H9 (cell line): ENCODE data around the gene KDR. TPM values are rescaled to one million over a fixed set of nuclear protein-coding genes. Genes with fewer than 3 reads are reported as not detected.

Experiments used
- DNase-seq: peaks from one replicate; pipeline ENCODE4 v3.0.0-alpha.2; 2017
- H2AFZ ChIP-seq: one replicate; pipeline ENCODE4 v1.6.1; 2013; ENCODE audit warnings: mild to moderate bottlenecking, low read length, control low read depth, moderate library complexity
- H2AK5ac ChIP-seq: 2 replicates; pipeline ENCODE4 v1.6.1; 2013; ENCODE audit warnings: low read length, control low read depth, mixed read lengths; ENCODE audit not compliant: insufficient read length
- H2BK120ac ChIP-seq: one replicate; pipeline ENCODE4 v1.6.1; 2013; ENCODE audit warnings: low read depth, mild to moderate bottlenecking, low read length, control low read depth, inconsistent platforms; ENCODE audit not compliant: poor library complexity, severe bottlenecking
- H2BK12ac ChIP-seq: 2 replicates; pipeline ENCODE4 v1.6.1; 2013; ENCODE audit warnings: low read length, control low read depth, mixed read lengths, low read depth; ENCODE audit not compliant: insufficient read length
- H2BK15ac ChIP-seq: 2 replicates; pipeline ENCODE4 v1.6.1; 2013; ENCODE audit warnings: low read depth, low read length, control low read depth
- H2BK20ac ChIP-seq: one replicate; pipeline ENCODE4 v1.6.1; 2013; ENCODE audit warnings: low read depth, mild to moderate bottlenecking, low read length, control low read depth, inconsistent platforms; ENCODE audit not compliant: poor library complexity, severe bottlenecking
- H2BK5ac ChIP-seq: 2 replicates; pipeline ENCODE4 v1.6.1; 2013; ENCODE audit warnings: low read length, control low read depth, mixed read lengths; ENCODE audit not compliant: insufficient read length
- H3K14ac ChIP-seq: 2 replicates; pipeline ENCODE4 v1.6.1; 2013; ENCODE audit warnings: low read length, control low read depth; ENCODE audit not compliant: insufficient read depth
- H3K18ac ChIP-seq: 2 replicates; pipeline ENCODE4 v1.6.1; 2013; ENCODE audit warnings: low read depth, mild to moderate bottlenecking, mixed read lengths, low read length, control low read depth; ENCODE audit not compliant: insufficient read length
- H3K23ac ChIP-seq: 2 replicates; pipeline ENCODE4 v1.6.1; 2013; ENCODE audit warnings: low read length, control low read depth, mixed read lengths, low read depth; ENCODE audit not compliant: insufficient read length
- H3K23me2 ChIP-seq: 2 replicates; pipeline ENCODE4 v1.6.1; 2013; ENCODE audit warnings: low read depth, mild to moderate bottlenecking, mixed read lengths, low read length, control low read depth; ENCODE audit not compliant: insufficient read length, poor library complexity, severe bottlenecking
- H3K27ac ChIP-seq: 2 replicates; pipeline ENCODE4 v1.5.1; 2013; ENCODE audit warnings: low read length, control low read depth, mixed read lengths, low read depth; ENCODE audit not compliant: insufficient read length
- H3K27me3 ChIP-seq: 2 replicates; pipeline ENCODE4 v1.6.1; 2013; ENCODE audit warnings: low read length, control low read depth, inconsistent platforms; ENCODE audit not compliant: insufficient read depth
- H3K4ac ChIP-seq: 2 replicates; pipeline ENCODE4 v1.6.1; 2013; ENCODE audit warnings: low read depth, mild to moderate bottlenecking, control low read depth, inconsistent platforms, low read length, moderate library complexity
- H3K4me1 ChIP-seq: 2 replicates; pipeline ENCODE4 v1.6.1; 2013; ENCODE audit warnings: low read length, control low read depth, inconsistent platforms; ENCODE audit not compliant: insufficient read depth
- H3K4me2 ChIP-seq: 2 replicates; pipeline ENCODE4 v1.6.1; 2013; ENCODE audit warnings: low read length, control low read depth, mixed read lengths; ENCODE audit not compliant: insufficient read length, insufficient read depth
- H3K56ac ChIP-seq: 2 replicates; pipeline ENCODE4 v1.6.1; 2013; ENCODE audit warnings: low read depth, mild to moderate bottlenecking, mixed read lengths, low read length, control low read depth; ENCODE audit not compliant: insufficient read length
- H3K79me1 ChIP-seq: 2 replicates; pipeline ENCODE4 v1.6.1; 2013; ENCODE audit warnings: low read depth, mild to moderate bottlenecking, moderate library complexity, low read length, control low read depth, inconsistent platforms; ENCODE audit not compliant: insufficient read depth, poor library complexity, severe bottlenecking
- H3K79me2 ChIP-seq: 2 replicates; pipeline ENCODE4 v1.6.1; 2013; ENCODE audit warnings: low read length, control low read depth, inconsistent platforms; ENCODE audit not compliant: insufficient read depth
- H3K9ac ChIP-seq: 2 replicates; pipeline ENCODE4 v1.6.1; 2013; ENCODE audit warnings: low read length, control low read depth, mixed read lengths; ENCODE audit not compliant: insufficient read length; ENCODE audit errors: extremely low read depth
- H3K9me3 ChIP-seq: one replicate; pipeline ENCODE4 v1.6.1; 2013; ENCODE audit warnings: low read depth, low read length, inconsistent platforms; ENCODE audit not compliant: control insufficient read depth
- H3T11ph ChIP-seq: one replicate; pipeline ENCODE4 v1.6.1; 2013; ENCODE audit warnings: mild to moderate bottlenecking, low read length, control low read depth, inconsistent platforms
- H4K20me1 ChIP-seq: one replicate; pipeline ENCODE4 v1.6.1; 2013; ENCODE audit not compliant: control insufficient read depth, insufficient read length, insufficient read depth
- H4K5ac ChIP-seq: 2 replicates; pipeline ENCODE4 v1.6.1; 2013; ENCODE audit warnings: low read depth, mild to moderate bottlenecking, mixed read lengths, low read length, control low read depth; ENCODE audit not compliant: insufficient read length
- H4K8ac ChIP-seq: replicated peaks from 2 replicates; pipeline ENCODE4 v1.6.1; 2013; ENCODE audit warnings: low read length, control low read depth, mixed read lengths, low read depth; ENCODE audit not compliant: insufficient read length
- H4K91ac ChIP-seq: 2 replicates; pipeline ENCODE4 v1.6.1; 2013; ENCODE audit warnings: low read depth, mild to moderate bottlenecking, moderate library complexity, mixed read lengths, low read length, control low read depth; ENCODE audit not compliant: insufficient read length
- H3K27ac Mint-ChIP-seq, 3 experiments: 2 replicates in 2 of 3; 3 replicates in 1 of 3; pipeline ENCODE4 v1.8.0; 2020 to 2021; ENCODE audit warnings: mixed read lengths in 3 of 3, mild to moderate bottlenecking in 1 of 3, moderate library complexity in 1 of 3
- H3K27me3 Mint-ChIP-seq: 2 replicates; pipeline ENCODE4 v1.8.0; 2021; ENCODE audit warnings: low read depth, mild to moderate bottlenecking, moderate library complexity, mixed read lengths
- H3K36me3 Mint-ChIP-seq, 3 experiments: 2 replicates in 2 of 3; 3 replicates in 1 of 3; pipeline ENCODE4 v1.8.0; 2020 to 2021; ENCODE audit warnings: low read depth in 3 of 3, mixed read lengths in 3 of 3; ENCODE audit not compliant: insufficient read depth in 1 of 3
- H3K4me1 Mint-ChIP-seq, 2 experiments: 2 replicates each; pipeline ENCODE4 v1.8.0; 2020; ENCODE audit warnings: mixed read lengths in 2 of 2
- H3K4me3 Mint-ChIP-seq, 2 experiments: 2 replicates in 1 of 2; 3 replicates in 1 of 2; pipeline ENCODE4 v1.8.0; 2020 to 2021; ENCODE audit warnings: mild to moderate bottlenecking in 2 of 2, mixed read lengths in 2 of 2, moderate library complexity in 1 of 2
- H3K9me3 Mint-ChIP-seq, 2 experiments: 2 replicates in 1 of 2; 3 replicates in 1 of 2; pipeline ENCODE4 v1.8.0; 2020; ENCODE audit warnings: mild to moderate bottlenecking in 2 of 2, mixed read lengths in 2 of 2, moderate library complexity in 1 of 2
- WGBS: extraction: QIAGEN DNeasy Blood & Tissue Kit; methylation state at CpG from one replicate; pipeline ENCODE4 v1.1.7; 2013; ENCODE audit warnings: missing lambda C conversion rate, low lambda C conversion rate, mixed read lengths; ENCODE audit not compliant: insufficient read length; ENCODE audit errors: extremely low coverage; 5-methylcytosine and 5-hydroxymethylcytosine counted together
- total RNA-seq: library from RNA; stranded (reverse); gene quantifications from 2 replicates; pipeline ENCODE4 v1.2.1, GENCODE V29; 2021
- TF ChIP-seq, protein P1 (sequence below): fragments of 200-600 bp; sonication (generic); conservative IDR thresholded peaks from 3 replicates; pipeline ENCODE4 v1.8.0; 2021; ENCODE audit warnings: antibody characterized with exemption, mild to moderate bottlenecking

The KDR gene
- total RNA-seq, 1 experiment from 2014 or later: 51.4 TPM

DNA sequence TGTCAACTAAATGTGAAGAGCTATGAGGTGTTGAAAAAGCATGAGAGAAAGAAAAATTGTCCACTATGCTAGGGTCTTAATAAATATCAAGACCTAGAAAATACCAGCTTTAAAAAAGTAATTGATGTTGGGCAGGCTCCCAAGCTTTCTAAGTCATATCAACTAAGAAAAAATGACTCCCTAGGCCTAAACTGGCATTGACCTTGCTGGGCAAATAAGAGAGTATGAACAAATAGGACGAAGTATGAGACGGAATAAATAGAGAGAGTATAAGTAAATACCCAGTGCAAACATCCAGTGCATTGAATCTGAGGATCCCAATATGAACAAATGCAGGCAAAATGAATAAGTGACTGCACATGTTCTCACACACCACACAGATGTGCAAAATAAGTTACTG, 3.2 kb downstream of the KDR start:
- Histone ChIP-seq H3K79me1 (no peaks in the 10 kb centered on the region), H4K8ac (no peak overlapping the region), H2BK20ac (no peak overlapping the region), H4K91ac (no peak overlapping the region), H3T11ph (no peak overlapping the region), H3K9me3 (no peaks in the 10 kb centered on the region), H3K18ac (no peak overlapping the region), H2BK12ac (no peak overlapping the region), H4K20me1 (no peaks in the 10 kb centered on the region), H3K14ac (no peak overlapping the region), H2BK5ac (no peak overlapping the region), H3K9ac (no peak overlapping the region), H3K4ac (no peak overlapping the region), H3K23ac (no peak overlapping the region), H3K4me2 (peak overlapping the region; percentile 98), H3K56ac (no peak overlapping the region), H2AK5ac (no peak overlapping the region), H2BK15ac (no peak overlapping the region), H3K4me1 (no peaks in the 10 kb centered on the region; the same call in 1 of the 2 replicates), H3K27ac (no peak overlapping the region), H2AFZ (no peak overlapping the region), H2BK120ac (no peak overlapping the region), H4K5ac (no peak overlapping the region), H3K23me2 (peaks cover 20% of the 10 kb centered on the region), H3K79me2 (peaks cover 39% of the 10 kb centered on the region; the same call in 1 of the 2 replicates), H3K27me3 (no peaks in the 10 kb centered on the region)
- Mint-ChIP-seq H3K27me3 (peaks cover 25% of the 10 kb centered on the region), H3K4me1 (peaks cover 20 to 35% of the 10 kb centered on the region in 2 experiments), H3K36me3 (peaks cover 3 to 17% (median 14%) of the 10 kb centered on the region in 3 experiments; a peak in 5 of 7 replicates), H3K4me3 (peak overlapping the region in 1 of 2 experiments; percentile 22; a peak in 2 of 5 replicates), H3K27ac (no peak overlapping the region), H3K9me3 (no peaks in the 10 kb centered on the region)
- TF ChIP-seq, protein P1, sequence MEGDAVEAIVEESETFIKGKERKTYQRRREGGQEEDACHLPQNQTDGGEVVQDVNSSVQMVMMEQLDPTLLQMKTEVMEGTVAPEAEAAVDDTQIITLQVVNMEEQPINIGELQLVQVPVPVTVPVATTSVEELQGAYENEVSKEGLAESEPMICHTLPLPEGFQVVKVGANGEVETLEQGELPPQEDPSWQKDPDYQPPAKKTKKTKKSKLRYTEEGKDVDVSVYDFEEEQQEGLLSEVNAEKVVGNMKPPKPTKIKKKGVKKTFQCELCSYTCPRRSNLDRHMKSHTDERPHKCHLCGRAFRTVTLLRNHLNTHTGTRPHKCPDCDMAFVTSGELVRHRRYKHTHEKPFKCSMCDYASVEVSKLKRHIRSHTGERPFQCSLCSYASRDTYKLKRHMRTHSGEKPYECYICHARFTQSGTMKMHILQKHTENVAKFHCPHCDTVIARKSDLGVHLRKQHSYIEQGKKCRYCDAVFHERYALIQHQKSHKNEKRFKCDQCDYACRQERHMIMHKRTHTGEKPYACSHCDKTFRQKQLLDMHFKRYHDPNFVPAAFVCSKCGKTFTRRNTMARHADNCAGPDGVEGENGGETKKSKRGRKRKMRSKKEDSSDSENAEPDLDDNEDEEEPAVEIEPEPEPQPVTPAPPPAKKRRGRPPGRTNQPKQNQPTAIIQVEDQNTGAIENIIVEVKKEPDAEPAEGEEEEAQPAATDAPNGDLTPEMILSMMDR: no peak
- no peak for DNase-seq
- no CpG with 5 or more reads among the region's 2 CpGs for WGBS
